B cell (primary cell): Measurements from ENCODE around the gene EPN1. TPM values are rescaled to one million over a fixed set of nuclear protein-coding genes. Genes with fewer than 3 reads are reported as not detected.

Experiments used
- ATAC-seq: fragments of 200-7000 bp; cut with Tn5 transposase; one replicate; pipeline ENCODE4 v1.10.0; 2021; ENCODE audit warnings: low read depth, mild to moderate bottlenecking, moderate number of reproducible peaks, moderate library complexity
- CTCF ChIA-PET: fragments of 350-600 bp; sonication (Branson Sonifier 250); formaldehyde crosslinking; loops from one replicate; lab custom pipeline; 2021; ENCODE audit warnings: antibody characterized with exemption, inconsistent platforms; lab: Charles Lee
- POLR2A ChIA-PET: fragments of 350-600 bp; sonication (Branson Sonifier 250); formaldehyde crosslinking; loops from one replicate; lab custom pipeline; 2021; ENCODE audit warnings: antibody characterized with exemption; lab: Charles Lee
- DNase-seq: peaks from one replicate; pipeline ENCODE4 v3.0.0; 2013
- H2AFZ ChIP-seq: 2 replicates; pipeline ENCODE4 v1.6.1; 2012; ENCODE audit warnings: mild to moderate bottlenecking, low read depth, low read length; ENCODE audit not compliant: insufficient read depth, poor library complexity, severe bottlenecking
- H3K27ac ChIP-seq, 2 donors: 1 replicate in 1 of 2; 2 replicates in 1 of 2; pipeline ENCODE4 v1.5.1; 2012 to 2013; ENCODE audit warnings: low read length in 2 of 2, mild to moderate bottlenecking in 2 of 2, moderate library complexity in 1 of 2
- H3K27me3 ChIP-seq, 4 experiments: fragments of 200-600 bp in 1 of 4; sonication (generic) in 1 of 4; replicated peaks in 1 of 4; 1 replicate in 2 of 4; 2 replicates in 2 of 4; pipeline versions ENCODE4 v1.6.1 to v1.7.0; 2013 to 2016; ENCODE audit warnings: low read length in 3 of 4, mild to moderate bottlenecking in 2 of 4, mixed read lengths in 1 of 4, moderate library complexity in 1 of 4; ENCODE audit not compliant: insufficient read depth in 4 of 4, control insufficient read depth in 3 of 4; ENCODE audit errors: control extremely low read depth in 1 of 4
- H3K36me3 ChIP-seq, 2 experiments: replicated peaks in 1 of 2; 1 replicate in 1 of 2; 2 replicates in 1 of 2; pipeline versions ENCODE4 v1.6.1 to v1.7.1; 2013; ENCODE audit warnings: low read length in 1 of 2; ENCODE audit not compliant: insufficient read depth in 2 of 2, control insufficient read depth in 1 of 2; ENCODE audit errors: control extremely low read depth in 1 of 2, extremely low read depth in 1 of 2
- H3K4me1 ChIP-seq, 2 donors: fragments of 200-600 bp in 1 of 2; sonication (generic) in 1 of 2; 1 replicate in 1 of 2; 2 replicates in 1 of 2; pipeline versions ENCODE4 v1.5.1 to v1.6.1; 2013 to 2017; ENCODE audit warnings: low read length in 2 of 2; ENCODE audit not compliant: control insufficient read depth in 2 of 2, insufficient read depth in 2 of 2
- H3K4me2 ChIP-seq: replicated peaks from 2 replicates; pipeline ENCODE3; 2012; ENCODE audit warnings: mild to moderate bottlenecking, low read depth, low read length; ENCODE audit not compliant: poor library complexity, severe bottlenecking
- H3K4me3 ChIP-seq, 5 experiments: fragments of 200-600 bp in 1 of 5; sonication (generic) in 1 of 5; 1 replicate in 3 of 5; 2 replicates in 2 of 5; pipeline versions ENCODE4 v1.5.1 to v1.7.0; 2011 to 2016; ENCODE audit warnings: low read length in 4 of 5, mild to moderate bottlenecking in 4 of 5, low read depth in 2 of 5, control low read depth in 1 of 5, moderate library complexity in 1 of 5; ENCODE audit not compliant: insufficient read depth in 1 of 5; ENCODE audit errors: control extremely low read depth in 1 of 5, extremely low read depth in 1 of 5
- H3K79me2 ChIP-seq: fragments of 200-600 bp; sonication (generic); one replicate; pipeline ENCODE4 v1.6.0; 2016; ENCODE audit warnings: low read length; ENCODE audit not compliant: control insufficient read depth, insufficient read depth
- H3K9ac ChIP-seq: fragments of 200-600 bp; sonication (generic); 2 replicates; pipeline ENCODE4 v1.6.1; 2017; ENCODE audit warnings: mild to moderate bottlenecking, low read length, moderate library complexity
- H3K9me3 ChIP-seq, 3 donors: one replicate each; pipeline versions ENCODE4 v1.6.1 to v1.7.1; 2013; ENCODE audit warnings: low read length in 2 of 3; ENCODE audit not compliant: control insufficient read depth in 2 of 3, insufficient read depth in 1 of 3; ENCODE audit errors: control extremely low read depth in 1 of 3
- H4K20me1 ChIP-seq: 2 replicates; pipeline ENCODE4 v1.6.0; 2012; ENCODE audit warnings: mild to moderate bottlenecking, low read length; ENCODE audit not compliant: insufficient read depth, control insufficient read depth, poor library complexity, severe bottlenecking
- H3K27ac Mint-ChIP-seq: one replicate; pipeline ENCODE4 v1.8.0; 2021; ENCODE audit warnings: mixed read lengths
- H3K27me3 Mint-ChIP-seq: one replicate; pipeline ENCODE4 v1.8.0; 2021; ENCODE audit warnings: mixed read lengths
- H3K4me1 Mint-ChIP-seq: one replicate; pipeline ENCODE4 v1.8.0; 2021; ENCODE audit warnings: mixed read lengths
- H3K4me3 Mint-ChIP-seq: one replicate; pipeline ENCODE4 v1.8.0; 2021; ENCODE audit warnings: mixed read lengths
- H3K9me3 Mint-ChIP-seq: one replicate; pipeline ENCODE4 v1.8.0; 2022; ENCODE audit warnings: mixed read lengths; ENCODE audit not compliant: insufficient read depth
- EZH2 ChIP-seq: IDR thresholded peaks from 2 replicates; pipeline ENCODE4 v1.6.1; 2012; ENCODE audit warnings: borderline replicate concordance, low read depth, mild to moderate bottlenecking, moderate library complexity, low read length; ENCODE audit not compliant: insufficient read depth, poor library complexity, severe bottlenecking
- WGBS: methylation state at CpG from one replicate; pipeline ENCODE4 v1.1.5; 2013; ENCODE audit warnings: missing lambda C conversion rate; ENCODE audit not compliant: insufficient coverage; 5-methylcytosine and 5-hydroxymethylcytosine counted together
- intact Hi-C: fragments of 100-400 bp; cut with micrococcal nuclease; formaldehyde crosslinking; loops from one replicate; pipeline ENCODE4 v1.10.0; 2022
- polyA plus RNA-seq: library from polyadenylated mRNA; depleted of rRNA; stranded (reverse); fragments of >200 nt; gene quantifications from 2 replicates; pipeline ENCODE4 v1.2.3, GENCODE V29; 2012
- total RNA-seq, 2 donors: library from RNA; stranded (reverse); fragments of 120-200 nt in 1 of 2; gene quantifications; 1 replicate in 1 of 2; 2 replicates in 1 of 2; pipeline versions ENCODE4 v1.2.3 to v1.2.4, GENCODE V29; 2013 to 2022
- TF ChIP-seq, protein P1 (sequence below): fragments of 200-600 bp; IDR thresholded peaks from one replicate; pipeline ENCODE4 v1.8.0; 2022; ENCODE audit warnings: antibody characterized with exemption, mild to moderate bottlenecking

The EPN1 gene
- total and polyA plus RNA-seq, 2 donors (not counting 1 experiment from before 2014, with no cell fraction given), result 54.4 to 63.9 TPM

DNA sequence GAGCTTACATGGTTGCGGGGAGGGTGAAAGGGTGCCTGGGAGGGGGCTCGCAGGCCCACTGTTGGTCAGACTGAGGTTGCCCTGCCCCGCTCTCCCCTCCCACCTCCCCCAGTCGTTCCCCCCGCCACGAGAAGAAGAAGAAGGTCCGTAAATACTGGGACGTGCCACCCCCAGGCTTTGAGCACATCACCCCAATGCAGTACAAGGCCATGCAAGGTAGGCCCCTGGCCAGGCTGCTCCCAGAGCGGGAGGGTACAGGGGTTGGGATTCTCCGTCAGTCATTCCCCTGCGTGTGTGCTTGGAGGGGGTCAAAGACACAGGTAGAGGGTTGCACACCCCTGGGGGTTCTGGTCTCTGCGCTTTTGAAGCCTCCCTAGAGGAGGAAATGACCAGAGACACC is 14.6 kb upstream of the EPN1 start:
- Mint-ChIP-seq H3K4me1 (peaks cover 52% of the 10 kb centered on the region), H3K27me3 (no peaks in the 10 kb centered on the region), H3K9me3 (no peaks in the 10 kb centered on the region), H3K4me3 (no peak overlapping the region), H3K27ac (no peak overlapping the region)
- Histone ChIP-seq H4K20me1 (peaks cover 98% of the 10 kb centered on the region), H2AFZ (no peak overlapping the region), H3K9ac (no peak overlapping the region), H3K27ac (no peak overlapping the region), H3K27me3 (no peaks in the 10 kb centered on the region), H3K36me3 (peaks cover 0 to 74% of the 10 kb centered on the region in 2 experiments), H3K79me2 (peaks cover 99% of the 10 kb centered on the region), H3K4me1 (peaks cover 34 to 43% of the 10 kb centered on the region in 2 donors), H3K9me3 (no peaks in the 10 kb centered on the region), H3K4me3 (no peak overlapping the region), H3K4me2 (no peak overlapping the region)
- CTCF ChIA-PET, result no interaction called here
- TF ChIP-seq EZH2, result no peak
- TF ChIP-seq, protein P1, sequence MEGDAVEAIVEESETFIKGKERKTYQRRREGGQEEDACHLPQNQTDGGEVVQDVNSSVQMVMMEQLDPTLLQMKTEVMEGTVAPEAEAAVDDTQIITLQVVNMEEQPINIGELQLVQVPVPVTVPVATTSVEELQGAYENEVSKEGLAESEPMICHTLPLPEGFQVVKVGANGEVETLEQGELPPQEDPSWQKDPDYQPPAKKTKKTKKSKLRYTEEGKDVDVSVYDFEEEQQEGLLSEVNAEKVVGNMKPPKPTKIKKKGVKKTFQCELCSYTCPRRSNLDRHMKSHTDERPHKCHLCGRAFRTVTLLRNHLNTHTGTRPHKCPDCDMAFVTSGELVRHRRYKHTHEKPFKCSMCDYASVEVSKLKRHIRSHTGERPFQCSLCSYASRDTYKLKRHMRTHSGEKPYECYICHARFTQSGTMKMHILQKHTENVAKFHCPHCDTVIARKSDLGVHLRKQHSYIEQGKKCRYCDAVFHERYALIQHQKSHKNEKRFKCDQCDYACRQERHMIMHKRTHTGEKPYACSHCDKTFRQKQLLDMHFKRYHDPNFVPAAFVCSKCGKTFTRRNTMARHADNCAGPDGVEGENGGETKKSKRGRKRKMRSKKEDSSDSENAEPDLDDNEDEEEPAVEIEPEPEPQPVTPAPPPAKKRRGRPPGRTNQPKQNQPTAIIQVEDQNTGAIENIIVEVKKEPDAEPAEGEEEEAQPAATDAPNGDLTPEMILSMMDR, result no peak
- WGBS, result 100% methylated on average over 6 of the region's 12 CpGs
- POLR2A ChIA-PET, result no interaction called here
- intact Hi-C loops, result no loop called here
- no peak for ATAC-seq
- no peak for DNase-seq

DNA sequence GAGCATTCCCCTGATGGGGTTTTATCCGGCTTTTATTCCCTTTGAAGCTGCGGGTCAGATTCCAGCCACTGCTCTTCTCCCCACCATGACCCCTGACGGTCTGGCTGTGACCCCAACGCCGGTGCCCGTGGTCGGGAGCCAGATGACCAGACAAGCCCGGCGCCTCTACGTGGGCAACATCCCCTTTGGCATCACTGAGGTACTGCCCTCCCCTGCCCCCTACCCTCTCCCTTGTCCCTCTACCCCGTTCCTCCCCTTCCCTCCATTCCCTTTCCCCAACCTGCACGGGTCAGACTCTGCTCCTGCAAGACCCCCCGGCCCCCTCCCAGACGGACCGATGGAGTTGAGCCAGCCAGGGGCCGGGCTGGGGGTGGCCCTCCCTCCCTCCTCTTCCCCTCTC is 14.0 kb upstream of the EPN1 start:
- no peak overlapping the region for H2AFZ ChIP-seq
- ChIA-PET CTCF (no interaction called here), POLR2A (no interaction called here)
- Mint-ChIP-seq H3K9me3 (no peaks in the 10 kb centered on the region), H3K4me3 (no peak overlapping the region), H3K4me1 (peaks cover 49% of the 10 kb centered on the region), H3K27me3 (no peaks in the 10 kb centered on the region), H3K27ac (no peak overlapping the region)
- no peak for ATAC-seq
- peaks cover 96% of the 10 kb centered on the region for H4K20me1 ChIP-seq
- DNase-seq, result no peak
- H3K27ac ChIP-seq, result no peak overlapping the region
- H3K4me1 ChIP-seq, result peaks cover 31 to 37% of the 10 kb centered on the region in 2 donors
- no peak overlapping the region for H3K4me2 ChIP-seq
- H3K9ac ChIP-seq, result no peak overlapping the region
- no peak for TF ChIP-seq EZH2
- TF ChIP-seq, protein P1, result no peak
- H3K36me3 ChIP-seq, result peaks cover 0 to 75% of the 10 kb centered on the region in 2 experiments
- intact Hi-C loops, result no loop called here
- peaks cover 99% of the 10 kb centered on the region for H3K79me2 ChIP-seq
- no peaks in the 10 kb centered on the region for H3K27me3 ChIP-seq
- WGBS, result 95% methylated on average over 13 of the region's 16 CpGs
- no peaks in the 10 kb centered on the region for H3K9me3 ChIP-seq
- H3K4me3 ChIP-seq, result no peak overlapping the region
